Gastroesophageal sphincter (tissue), 3 donors: ENCODE measurements around the gene PRDM16.

ENCODE experiments used
- EP300 ChIP-seq: sonication (generic); formaldehyde crosslinking; IDR thresholded peaks from one replicate; pipeline ENCODE4 v1.6.1; 2017; ENCODE audit warnings: antibody characterized with exemption, mild to moderate bottlenecking
- POLR2A ChIP-seq, 2 donors: fragments of 450-650 bp; IDR thresholded peaks; one replicate each; pipeline ENCODE4 v1.6.1; 2017; ENCODE audit warnings: antibody characterized with exemption in 2 of 2, mild to moderate bottlenecking in 2 of 2, moderate library complexity in 1 of 2
- TF ChIP-seq, protein P1 (sequence below), 4 experiments: fragments of 200-600 bp in 2 of 4; fragments of 450-650 bp in 2 of 4; sonication (generic) in 1 of 4; IDR thresholded peaks; one replicate each; pipeline ENCODE4 v1.5.1; 2017 to 2019; ENCODE audit warnings: antibody characterized with exemption in 4 of 4, mild to moderate bottlenecking in 2 of 4, moderate library complexity in 2 of 4

DNA sequence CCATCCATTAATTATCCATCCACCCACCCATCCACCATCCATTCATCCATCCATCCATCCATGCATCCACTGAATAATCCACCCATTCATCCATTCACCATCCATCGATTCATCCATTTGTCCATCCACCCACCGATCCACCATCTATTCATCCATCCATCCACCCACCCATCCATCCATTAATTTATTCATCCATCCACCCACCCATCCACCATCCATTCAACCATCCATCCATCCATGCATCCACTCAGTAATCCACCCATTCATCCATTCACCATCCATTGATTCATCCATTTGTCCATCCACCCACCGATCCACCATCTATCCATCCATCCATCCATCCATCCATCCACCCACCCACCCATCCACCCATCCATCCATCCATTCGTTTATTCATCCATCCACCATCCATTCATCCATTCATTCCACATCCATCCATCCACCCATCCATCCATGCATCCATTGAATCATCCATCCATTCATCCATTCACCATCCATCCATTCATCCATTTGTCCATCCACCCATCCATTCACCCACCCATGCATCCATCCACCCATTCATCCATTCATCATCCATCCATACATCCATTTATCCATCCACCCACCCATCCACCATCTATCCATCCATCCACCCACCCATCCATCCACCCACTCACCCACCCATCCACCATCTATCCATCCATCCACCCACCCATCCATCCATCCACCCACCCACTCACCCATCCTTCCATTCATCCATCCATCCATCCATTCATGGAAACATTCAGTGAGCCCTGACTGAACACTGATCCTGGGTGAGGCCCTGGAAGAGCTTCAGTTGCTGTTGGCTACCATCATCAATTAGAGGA lies 302.1 kb downstream of the PRDM16 start:
- TF ChIP-seq, protein P1, sequence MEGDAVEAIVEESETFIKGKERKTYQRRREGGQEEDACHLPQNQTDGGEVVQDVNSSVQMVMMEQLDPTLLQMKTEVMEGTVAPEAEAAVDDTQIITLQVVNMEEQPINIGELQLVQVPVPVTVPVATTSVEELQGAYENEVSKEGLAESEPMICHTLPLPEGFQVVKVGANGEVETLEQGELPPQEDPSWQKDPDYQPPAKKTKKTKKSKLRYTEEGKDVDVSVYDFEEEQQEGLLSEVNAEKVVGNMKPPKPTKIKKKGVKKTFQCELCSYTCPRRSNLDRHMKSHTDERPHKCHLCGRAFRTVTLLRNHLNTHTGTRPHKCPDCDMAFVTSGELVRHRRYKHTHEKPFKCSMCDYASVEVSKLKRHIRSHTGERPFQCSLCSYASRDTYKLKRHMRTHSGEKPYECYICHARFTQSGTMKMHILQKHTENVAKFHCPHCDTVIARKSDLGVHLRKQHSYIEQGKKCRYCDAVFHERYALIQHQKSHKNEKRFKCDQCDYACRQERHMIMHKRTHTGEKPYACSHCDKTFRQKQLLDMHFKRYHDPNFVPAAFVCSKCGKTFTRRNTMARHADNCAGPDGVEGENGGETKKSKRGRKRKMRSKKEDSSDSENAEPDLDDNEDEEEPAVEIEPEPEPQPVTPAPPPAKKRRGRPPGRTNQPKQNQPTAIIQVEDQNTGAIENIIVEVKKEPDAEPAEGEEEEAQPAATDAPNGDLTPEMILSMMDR (IDR thresholded peaks at IDR 0.05) = no peak
- TF ChIP-seq EP300 = no peak
- no peak for TF ChIP-seq POLR2A (IDR thresholded peaks at IDR 0.05)
